Kidney glomerular epithelial cell (primary cell): Measurements from ENCODE around the gene CRKL.

Experiments
- DNase-seq: peaks from one replicate; lab custom pipeline; 2025; lab: John Stamatoyannopoulos, UW

The CRKL gene

DNA sequence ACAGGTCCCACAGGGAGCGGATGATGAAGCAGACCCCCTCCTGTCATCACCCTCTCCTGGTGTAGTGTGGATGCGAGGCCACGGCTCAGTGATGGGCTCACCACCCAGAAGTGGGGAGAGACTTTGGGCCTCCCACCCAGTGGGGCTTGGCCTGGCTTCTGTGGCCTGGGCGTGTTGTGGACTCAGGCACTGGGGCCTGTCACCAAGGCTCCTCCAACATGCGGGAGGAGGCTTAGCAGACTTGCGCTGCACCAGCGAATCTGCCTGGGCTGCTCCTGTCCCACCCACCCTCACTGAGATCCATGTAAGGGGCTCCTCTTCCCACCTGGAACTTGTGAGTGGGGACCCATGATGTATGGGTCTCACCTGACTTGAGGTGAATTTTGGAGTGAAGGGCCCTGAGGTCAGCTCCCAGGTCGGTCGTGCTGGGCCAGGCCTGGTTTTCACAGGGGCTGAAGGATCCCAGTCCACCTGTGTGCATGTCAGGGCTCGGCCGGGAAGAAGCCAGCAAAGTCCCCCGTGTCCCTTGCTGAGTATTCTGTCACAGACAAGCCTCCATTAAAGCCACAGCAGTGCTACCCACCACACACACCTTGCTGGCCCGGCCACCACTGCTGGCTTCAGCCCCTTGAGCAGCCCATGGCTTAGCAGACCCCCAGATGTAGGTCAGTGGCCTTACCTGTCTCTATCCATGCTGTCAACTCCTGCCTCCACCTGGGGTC, 80.5 kb downstream of the CRKL start:
- no peak for DNase-seq

DNA sequence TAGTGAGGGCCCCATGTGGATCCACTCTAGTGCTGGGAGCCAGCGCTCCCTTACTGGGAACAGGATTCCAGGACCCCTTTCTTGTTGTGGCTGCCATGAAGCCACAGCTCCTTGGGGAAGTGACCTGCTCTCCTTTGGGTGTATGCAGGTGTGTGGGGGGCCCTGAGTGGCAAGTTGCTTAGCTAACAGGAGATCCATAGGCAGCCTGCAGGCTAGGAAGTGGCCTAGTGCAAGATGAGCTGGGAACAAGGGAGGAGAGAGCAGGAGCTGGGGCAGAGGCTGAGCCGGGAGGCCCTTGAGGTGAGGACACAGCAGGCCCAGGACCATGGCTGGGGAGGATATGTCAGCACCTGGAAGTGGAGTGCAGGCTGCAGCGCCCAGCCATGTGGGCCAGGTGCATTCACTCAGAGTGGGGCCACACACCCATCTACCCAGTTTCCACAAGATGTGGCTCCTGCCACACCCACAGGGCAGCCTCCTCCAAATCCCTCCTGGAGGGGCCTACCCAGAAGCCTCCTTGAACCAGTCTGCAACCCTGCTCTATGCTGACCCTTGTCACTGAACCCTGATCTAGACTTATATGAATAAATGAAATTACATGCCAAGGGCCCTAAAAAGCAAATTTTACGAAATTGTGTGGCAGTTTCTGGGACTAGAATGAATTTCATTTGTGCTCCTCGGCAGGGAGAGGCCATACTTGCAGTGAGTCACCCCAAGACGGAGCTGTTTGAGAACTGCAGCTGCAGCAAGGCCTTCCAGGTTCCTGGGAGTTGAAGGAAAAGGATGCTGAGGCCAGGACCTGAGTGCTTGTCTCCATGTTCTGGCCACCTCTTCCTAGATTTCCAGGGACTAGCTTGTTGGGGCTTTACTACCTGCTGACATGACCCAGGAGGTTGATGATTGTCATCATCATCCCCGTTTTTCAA, 81.5 kb downstream of the CRKL start:
- DNase-seq, result no peak

GRCh38 chr22:20999350-21000206, 82.4 kb downstream of the CRKL start:
- no peak for DNase-seq

DNA sequence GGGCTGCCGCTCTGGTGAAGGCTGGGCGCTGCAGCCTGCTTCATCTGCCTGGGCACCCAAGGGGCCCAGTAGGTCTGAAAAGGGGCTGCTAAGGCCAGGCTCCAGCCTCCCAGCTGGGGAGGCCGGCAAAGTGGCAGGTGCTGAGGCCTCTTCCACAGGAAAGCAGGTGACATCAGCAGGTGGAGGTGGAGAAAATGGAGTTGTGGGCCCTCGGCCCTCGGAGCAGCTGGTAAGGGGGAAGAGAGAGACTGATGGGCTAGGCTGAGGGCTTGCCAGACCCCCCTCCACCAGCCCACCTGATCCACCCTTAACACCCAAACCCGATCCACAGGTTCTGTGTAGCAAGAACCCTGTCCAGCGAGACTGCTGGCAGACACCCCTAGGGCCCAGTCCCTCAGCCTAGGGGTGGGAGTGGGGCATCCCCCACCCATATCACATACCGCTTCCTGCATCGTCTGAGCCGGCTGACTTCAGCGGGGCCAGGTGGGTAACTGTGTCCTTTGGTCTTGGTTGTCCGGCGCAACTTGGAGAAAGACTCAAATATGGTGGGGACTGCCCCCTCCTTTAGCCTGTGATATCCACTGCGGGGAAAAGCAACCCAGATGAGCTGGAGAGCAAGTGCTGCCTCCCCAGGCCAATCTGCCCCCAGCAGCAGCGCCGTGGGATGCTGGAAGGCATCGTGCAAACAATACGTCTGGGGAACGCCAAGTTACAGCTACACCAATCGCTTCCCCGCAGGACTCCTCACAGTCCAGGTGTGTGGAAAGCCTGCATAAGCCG, 83.2 kb downstream of the CRKL start:
- DNase-seq, result no peak

DNA sequence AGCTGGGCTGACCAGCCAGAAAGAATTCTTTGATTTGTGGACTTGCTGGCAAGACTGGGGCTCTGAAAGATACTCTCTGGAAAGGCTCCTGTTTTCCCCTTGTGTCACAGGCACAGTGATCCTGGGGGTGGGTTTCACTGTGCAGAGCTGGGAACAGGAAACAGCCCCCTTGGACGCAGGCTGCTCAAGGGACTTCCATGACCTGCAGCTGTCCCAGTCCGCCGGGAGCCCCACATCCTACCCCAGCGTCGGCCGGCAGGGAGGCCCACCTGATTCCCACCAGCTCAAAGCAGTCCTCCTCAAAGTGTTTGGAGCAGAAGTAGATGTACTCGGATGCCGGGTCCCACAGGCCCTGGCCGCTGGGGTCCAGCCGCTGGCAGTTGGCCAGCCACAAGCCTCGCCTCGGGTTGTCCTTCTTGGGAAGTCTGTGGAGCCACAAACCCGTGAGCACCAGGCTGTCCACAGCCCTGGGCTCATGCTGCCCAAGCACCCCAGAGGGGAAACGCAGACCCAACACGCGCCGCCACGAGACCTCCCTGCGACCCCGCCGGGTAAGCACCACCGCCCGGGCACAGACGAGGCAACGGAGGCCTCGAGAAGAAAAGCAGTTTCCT, 83.9 kb downstream of the CRKL start:
- no peak for DNase-seq

- DNase-seq, result peak; percentile 90
Observed at GRCh38 chr22:21001601-21002325, 84.6 kb downstream of the CRKL start, which contains the start of gene THAP7. THAP7 (minus strand) TSS chr22:21002118; CDS start chr22:21001911, 207 bp downstream.
